Jurkat, Clone E6-1 (cell line): ENCODE measurements around the gene RGS6.
A peak's percentile ranks its signal among the peaks of the same experiment; 100 is the strongest.

Experiments
- DNase-seq: peaks from one replicate; pipeline ENCODE4 v3.0.0-alpha.2; 2011; ENCODE audit warnings: low read depth, low spot score
- H3K4me3 ChIP-seq: 2 replicates; pipeline ENCODE4 v1.5.1; 2011; ENCODE audit warnings: mild to moderate bottlenecking, low read length, control low read depth, moderate library complexity

RGS6 gene

DNA sequence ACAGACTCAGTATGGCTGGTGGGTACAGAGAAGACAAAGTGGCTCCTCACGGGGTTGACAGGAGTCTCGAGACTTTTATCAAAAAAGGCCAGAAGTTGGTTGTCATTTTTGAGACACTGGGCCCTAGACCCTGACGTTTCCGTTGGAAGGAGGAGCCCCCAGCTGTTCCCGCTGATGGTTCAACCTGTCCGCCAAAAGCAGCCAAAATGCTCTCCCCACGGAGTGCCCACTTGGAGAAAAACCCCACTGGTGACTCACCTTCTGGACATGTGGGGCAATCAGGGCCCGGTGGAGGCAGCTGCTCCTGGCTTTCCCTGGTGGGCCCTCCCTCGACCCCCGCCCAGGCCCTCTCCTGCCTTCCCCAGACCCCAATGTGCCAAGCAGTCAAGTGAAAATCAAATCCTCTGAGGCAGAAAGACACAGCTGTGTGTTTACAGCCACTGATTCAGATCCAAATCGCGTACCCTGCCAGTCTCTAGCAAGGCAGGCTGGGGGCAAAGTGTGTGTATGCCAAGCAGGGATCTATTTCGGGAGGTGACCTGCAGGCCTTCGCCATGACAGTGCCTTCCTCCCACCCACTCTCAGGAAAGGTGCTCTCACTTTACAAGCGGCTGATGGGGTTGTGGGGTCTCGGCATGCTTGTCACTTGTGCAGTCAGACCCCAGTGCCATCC lies 614.3 kb downstream of the RGS6 start:
- H3K4me3 ChIP-seq, result no peak overlapping the region
- no peak for DNase-seq

DNA sequence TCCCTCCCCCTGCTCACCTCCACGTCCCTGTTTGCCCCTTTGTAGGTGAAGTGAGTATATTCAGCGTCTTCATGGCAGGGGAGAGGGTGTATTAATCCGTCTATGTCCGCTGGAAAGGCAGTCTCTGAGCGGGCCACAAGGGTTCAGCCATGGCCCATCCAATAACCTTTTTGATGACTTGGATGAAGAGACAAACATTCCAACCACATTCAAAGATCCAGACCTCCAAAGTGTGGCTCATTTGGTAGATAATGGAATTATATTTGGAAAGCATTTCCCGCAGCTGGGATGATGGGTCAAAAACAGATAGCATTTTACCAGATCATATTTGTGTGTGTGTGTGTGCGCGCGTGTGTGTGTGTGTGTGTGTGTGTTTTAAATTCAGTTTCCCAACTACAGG lies 615.8 kb downstream of the RGS6 start:
- DNase-seq, result no peak

DNA sequence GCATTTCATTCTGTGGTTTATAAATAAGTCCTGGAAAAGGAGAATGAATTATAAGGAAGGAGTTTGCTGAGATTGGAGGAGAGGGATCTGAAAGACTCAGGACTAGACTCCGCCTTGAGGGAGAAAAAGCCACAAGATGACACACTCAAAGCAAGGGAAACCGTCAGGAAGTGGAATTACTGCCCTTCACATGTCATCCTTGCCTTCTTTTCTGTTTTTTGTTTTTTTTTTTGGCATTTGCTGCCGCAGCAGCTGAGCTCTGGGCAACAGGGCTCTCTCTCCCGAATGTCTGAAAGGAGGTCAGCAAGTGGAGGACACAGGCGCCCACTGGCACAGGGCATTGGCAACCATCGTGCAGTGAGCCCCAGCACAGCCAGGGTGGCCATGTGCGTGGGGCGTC lies 616.8 kb downstream of the RGS6 start:
- DNase-seq, result no peak
- no peak overlapping the region for H3K4me3 ChIP-seq

More for the DNA sequence above, 615.8 kb downstream of the RGS6 start:
- H3K4me3 ChIP-seq, result no peak overlapping the region

DNA sequence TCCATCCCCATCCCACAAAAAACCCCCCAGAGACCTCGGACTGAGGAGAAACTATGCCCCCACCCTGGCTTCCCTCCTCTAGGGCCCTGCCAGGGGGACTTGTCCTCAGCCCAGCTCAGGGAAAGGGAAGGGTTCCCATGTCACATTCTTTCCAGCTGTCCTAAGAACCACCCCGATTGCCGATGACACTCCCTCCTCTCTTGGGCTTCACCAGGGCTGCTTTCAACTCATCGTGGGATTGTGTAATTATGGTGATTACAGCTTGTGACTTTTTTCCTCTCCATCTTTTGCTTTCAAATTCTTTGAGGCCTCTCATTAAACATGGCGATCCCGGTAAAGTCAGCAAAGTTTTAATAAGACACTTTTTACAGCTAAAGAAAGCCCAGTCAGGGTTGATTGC lies 617.6 kb downstream of the RGS6 start:
- no peak for DNase-seq
- no peak overlapping the region for H3K4me3 ChIP-seq

DNA sequence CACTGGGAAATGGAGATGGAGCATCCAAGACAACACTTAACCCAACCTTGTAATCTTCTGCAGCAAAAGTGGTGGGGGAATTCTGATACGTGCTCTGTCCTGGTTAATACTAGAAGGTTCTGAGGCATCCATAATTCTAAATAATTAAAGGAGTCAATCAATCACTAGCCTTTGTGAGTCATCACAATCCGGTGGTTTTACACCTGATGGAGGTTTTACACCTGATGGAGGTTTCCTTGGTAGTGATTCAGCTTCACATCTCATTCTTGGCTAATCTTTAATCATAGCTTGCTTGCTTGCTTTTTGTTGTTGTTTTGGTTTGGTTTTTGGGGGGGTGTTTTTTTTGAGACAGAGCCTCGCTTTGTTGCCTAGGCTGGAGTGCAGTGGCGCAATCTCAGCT lies 618.3 kb downstream of the RGS6 start:
- no peak for DNase-seq
- no peak overlapping the region for H3K4me3 ChIP-seq

DNA sequence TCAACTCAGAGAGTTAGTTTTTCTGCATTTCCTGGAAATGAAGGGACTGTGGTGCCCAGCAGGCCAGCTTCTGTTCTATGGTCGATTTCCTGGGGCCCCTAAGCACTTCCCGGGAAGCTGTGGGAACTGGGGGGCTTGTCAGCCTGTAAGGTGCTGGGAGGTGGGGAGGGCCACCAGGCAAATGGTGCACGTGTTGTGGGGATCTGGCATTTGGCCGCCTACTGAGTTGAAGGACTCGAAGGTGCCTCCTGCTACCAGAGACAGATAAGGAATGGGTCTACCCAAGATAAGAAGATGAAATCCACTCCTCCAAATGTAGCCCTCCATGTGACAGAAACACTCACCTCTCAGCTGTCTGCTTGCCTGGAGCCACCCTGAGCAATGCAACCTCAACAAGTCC lies 620.0 kb downstream of the RGS6 start:
- no peak for DNase-seq
- no peak overlapping the region for H3K4me3 ChIP-seq

DNA sequence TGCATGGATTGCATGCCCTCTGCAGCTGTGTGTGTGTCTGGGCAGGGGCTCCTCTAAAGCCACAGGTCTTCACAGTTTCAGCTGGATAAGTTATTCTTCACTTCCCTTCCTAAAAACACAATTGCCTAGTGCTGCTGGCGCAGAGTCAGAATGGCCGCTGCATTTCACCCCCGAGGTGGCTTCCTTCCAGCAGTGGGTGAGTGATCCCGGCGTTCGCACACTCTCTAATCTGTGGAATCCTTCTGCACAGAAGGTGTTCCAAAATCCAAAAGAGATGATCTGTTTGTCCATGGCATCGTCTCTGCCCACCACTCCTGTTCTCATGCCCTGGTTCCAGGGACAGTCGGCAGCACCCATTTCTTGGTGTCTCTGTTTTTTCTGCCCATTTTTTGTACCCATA lies 620.9 kb downstream of the RGS6 start:
- no peak overlapping the region for H3K4me3 ChIP-seq
- no peak for DNase-seq

DNA sequence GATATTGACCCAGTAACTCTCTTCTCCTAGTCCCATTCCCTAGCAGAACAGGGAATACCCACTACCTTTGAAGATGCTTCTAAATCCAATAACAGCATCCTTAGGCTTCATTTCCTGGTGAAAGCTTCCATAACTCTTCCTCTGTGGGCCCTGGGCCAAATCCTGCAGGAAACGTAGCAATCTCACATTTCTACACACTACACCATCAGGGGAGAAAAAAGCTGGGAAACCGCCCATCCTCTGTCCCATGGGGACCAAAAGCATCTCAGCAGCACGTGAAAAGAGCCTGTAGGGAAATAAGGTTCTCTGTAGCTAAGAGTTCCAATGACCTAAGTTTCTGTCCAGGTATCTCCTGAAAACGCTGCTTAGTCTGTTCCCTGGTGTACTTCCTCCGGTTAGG lies 621.4 kb downstream of the RGS6 start:
- no peak for DNase-seq
- H3K4me3 ChIP-seq, result no peak overlapping the region

DNA sequence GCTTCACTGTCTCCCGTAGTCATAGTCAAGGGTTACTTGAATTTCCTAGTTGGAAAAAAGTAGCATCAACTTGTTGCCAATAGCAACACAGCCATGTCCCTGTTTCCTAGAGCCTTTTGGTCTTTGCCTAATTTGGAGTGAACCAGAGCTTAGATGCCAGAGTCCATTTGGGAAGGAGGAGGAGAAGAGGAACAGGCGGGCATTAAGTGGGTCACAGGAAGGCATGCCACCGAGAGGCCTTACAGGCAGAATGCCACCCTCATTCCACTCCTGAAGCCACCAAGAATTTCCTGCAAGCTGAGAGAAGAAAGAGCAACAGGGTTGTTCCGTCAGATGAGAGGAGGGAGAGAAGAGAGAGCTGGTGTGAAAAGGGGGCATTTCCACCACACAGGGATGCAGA lies 622.2 kb downstream of the RGS6 start:
- no peak for DNase-seq
- H3K4me3 ChIP-seq, result no peak overlapping the region

DNA sequence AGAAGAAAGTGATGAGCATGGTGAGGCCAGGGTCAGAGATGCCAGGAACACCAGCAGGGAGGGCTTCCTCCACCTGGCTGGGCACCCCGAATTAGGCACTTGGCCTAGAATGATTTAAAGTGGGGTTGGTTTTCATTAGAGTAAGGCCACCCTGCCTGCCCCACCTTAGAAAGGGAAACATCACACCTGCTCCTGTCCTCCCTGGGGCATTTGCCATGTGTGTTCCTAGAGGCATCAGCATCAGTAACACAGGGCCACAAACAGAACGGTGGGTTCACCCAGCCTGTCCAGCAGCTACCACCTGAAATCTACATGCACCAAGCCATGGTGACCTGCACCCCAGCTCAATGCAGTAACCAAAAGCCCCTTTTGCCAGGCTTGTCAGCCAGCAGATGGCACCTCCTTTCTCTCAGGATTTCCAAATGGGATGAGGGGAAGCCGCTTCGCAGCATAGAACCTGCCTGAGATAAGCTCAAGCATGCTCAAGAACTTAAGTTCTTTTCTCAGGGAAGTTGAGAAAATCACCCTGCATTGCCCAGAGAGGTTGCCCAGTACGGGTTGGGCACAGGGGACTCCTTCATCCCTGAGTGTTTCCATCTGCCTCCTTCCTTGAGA lies 622.9 kb downstream of the RGS6 start:
- no peak overlapping the region for H3K4me3 ChIP-seq
- DNase-seq, result no peak

DNA sequence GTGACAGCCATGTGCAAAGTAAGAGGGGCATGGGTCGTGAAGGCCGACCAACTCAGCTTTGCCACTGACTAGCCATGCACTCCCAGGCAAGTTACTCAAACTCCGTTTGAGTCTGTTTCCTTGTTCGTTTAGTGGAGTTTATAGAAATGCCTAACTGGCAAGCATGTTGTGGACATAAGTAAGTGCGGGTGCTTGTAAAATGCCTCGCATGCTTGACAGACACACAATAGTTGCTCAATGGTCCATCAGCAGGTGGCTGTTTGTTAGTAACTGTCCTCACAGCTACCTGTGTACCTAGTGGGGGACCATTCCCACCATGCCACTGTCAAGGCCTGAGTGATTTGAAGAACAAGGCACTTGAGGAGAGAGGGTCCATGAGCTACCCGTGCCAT lies 623.4 kb downstream of the RGS6 start:
- DNase-seq, result no peak
- H3K4me3 ChIP-seq, result no peak overlapping the region

DNA sequence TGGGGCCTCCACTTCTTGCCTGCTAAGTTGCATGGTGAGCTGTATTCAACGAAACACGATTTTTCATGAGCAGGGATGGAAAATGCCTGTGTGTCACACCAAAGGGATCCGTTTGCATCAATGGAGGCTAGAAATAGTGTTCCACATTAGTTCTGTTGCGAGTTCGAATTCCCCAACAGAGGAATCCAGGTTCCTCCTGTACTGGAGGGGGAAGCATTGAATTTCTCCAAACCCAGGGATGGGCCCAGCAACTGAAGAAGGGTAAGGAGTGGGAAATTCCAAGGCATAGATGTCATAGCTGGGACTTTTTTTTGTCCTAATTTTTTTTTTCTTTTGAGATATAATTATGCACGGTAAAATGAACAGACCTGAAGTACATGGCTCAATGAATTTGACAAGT lies 625.4 kb downstream of the RGS6 start:
- H3K4me3 ChIP-seq, result no peak overlapping the region
- DNase-seq, result no peak

DNA sequence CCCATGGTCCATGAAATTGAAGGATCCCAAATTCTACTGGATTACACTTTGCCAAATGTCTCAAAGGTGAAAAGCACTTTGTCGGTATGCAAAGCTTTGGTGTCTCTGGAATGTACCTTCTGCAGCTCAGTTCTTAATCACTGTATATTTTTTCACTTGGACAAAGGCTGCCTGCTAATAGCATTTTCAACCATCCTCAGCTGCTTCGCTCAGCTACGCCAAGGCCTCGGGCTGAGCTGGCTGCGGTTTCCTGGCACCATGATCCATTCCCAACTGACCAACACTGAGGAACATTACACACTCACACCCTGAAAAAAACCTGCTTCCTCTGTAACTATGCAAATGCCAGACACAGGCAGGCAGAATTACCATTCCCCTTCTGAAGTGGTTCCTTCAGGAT lies 626.5 kb downstream of the RGS6 start:
- no peak for DNase-seq
- no peak overlapping the region for H3K4me3 ChIP-seq

DNA sequence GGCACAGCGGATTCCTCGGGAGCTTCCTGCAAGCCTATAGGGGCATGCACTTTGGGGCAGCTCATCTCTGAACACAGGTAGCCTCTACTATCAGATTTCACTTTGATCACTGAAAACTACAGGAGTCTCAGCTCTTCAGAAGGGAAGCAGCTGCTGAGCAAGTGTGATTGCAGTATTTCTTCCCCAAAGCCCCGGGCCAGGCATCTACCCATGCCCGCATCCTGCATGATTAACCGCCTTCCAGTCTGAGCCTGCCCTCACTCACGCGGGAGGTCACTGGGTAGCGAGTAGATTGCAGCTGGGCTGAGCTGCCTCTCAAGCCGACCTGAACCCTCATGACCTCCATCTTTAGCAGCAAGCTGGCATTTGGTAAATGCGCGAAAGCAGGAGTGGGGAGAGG lies 627.0 kb downstream of the RGS6 start:
- DNase-seq, result peak; percentile 85
- H3K4me3 ChIP-seq, result no peak overlapping the region

DNA sequence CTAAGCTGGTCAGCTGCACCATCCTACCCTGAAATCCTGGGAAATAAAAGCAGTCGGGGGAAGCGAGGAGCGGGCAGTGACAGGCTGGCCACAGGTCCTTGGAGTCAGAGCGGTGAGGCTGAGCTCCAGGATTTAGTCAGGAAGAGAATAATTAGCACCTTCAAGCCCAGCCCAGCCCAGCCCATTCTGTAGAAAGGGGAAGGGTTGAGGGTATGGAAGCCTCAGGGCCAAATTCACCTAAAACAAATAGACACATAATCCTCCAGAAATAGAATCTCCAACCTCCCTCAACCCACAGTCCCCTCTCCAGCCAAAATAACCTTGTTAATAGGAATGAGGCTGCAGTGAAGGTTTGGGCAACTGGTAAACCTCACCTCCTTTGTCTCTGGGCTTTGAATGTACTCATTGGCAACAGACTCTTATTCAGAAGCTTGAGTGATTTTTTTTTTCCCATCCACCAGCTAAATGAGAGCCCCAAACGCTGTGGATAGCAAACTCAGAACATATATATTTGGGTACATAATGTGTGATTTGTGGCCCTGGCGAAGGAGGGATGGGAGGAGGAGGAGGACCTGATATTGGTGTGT lies 627.5 kb downstream of the RGS6 start:
- DNase-seq, result no peak
- no peak overlapping the region for H3K4me3 ChIP-seq

DNA sequence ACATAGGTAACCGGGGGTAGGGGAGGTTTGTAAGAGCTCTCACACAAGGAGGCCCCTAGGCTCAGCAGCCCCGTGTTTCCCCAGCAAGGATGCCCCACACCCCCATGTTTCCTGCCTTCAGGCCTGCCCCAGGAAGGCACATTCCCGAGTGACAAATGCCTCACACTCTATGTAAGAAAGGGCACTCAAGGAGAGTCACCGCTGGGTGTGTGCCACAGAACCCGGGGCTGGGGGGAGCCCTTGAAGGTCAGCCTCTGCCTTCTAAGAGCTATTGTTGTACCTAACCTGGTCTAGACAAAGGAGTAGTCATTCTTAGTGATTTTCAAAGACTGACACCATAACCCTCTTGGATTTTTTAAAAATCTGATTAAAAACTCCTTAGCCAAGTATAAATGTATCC lies 628.1 kb downstream of the RGS6 start:
- H3K4me3 ChIP-seq, result no peak overlapping the region
- DNase-seq, result no peak

DNA sequence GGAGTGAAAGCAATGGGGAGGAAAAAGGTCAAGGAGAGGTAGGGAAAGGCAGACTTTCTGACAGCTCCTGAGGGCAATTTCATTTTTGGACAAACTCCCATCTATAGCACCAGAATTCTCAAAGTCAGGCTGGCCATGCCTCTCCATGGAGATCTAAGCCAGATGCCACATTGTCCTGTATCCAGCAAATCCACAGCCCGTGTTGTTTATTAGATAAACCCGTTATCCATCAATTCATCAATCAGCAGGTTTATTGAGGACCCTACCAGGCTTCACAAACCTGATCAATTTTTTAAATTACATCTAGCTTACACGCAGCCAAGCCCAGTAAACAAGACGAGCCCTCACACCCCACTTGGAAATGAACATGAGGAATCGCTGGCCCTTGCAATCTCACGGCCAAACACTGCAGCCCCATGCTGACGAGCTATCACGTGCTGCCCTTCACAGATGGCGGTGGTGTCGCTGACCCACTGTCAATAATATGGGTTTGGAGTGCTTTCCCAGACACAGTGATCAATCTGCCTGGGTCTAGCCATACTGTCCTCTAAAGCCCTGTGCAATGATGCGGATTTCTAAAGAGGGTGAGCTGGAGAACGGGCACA lies 628.8 kb downstream of the RGS6 start:
- H3K4me3 ChIP-seq, result no peak overlapping the region
- DNase-seq, result no peak

DNA sequence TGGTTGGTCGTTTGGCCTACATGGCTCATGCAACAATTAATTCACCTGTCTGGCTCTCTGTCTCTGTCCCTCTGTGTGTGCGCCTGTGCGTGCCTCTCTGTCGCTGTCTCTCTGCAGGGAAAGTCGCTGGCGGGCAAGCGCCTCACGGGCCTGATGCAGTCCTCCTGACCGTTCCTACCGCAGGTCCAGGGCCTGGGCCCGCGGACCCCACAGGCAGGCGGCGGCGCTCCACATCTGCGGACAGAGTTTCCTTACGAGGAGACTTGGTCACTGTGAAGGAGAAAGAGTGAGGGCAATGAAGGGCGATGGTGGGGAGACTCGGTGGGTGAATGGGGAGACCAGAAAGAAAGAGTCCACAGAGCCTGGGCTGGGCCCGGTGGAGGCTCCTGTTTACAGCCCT lies 630.1 kb downstream of the RGS6 start:
- no peak overlapping the region for H3K4me3 ChIP-seq
- no peak for DNase-seq

DNA sequence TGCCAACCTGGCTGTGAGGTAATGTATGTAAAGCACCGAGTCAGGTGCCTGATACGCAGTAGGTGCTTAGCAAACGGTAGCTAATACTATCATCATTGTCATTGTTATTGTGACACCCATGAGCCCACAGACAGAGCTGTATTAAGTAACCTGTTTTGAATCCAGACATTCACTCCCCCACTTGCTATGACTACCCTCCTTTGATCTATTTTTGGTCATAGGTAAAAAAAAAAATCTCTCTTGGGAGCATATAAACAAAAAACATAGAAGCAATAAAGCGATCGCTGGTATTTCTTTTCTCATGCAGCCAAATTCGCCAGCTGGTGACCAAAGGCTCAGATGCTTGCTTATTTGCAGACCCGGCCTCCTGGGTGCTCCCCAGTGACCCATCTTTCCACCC lies 631.4 kb downstream of the RGS6 start:
- no peak overlapping the region for H3K4me3 ChIP-seq
- no peak for DNase-seq

DNA sequence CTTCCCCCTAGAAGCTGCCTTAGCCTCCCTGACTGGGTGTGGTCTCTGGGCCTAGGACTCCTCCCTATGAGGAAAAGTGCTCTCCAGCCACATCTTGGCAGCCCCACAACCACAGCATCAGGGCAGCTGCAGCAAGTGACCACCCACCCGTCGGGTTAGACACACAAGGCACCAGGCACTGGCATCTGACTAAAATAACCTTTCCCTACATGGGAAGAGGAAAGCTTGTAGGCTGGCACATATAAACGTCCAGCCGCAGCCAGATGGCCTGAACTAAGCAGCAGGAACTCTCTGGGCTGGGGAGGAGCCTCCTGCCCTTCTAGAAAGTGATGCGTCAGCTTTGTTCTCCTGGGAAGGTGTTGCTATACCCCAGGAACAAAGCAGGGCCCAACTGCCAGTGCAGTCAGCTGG lies 632.9 kb downstream of the RGS6 start:
- H3K4me3 ChIP-seq, result no peak overlapping the region
- DNase-seq, result no peak

DNA sequence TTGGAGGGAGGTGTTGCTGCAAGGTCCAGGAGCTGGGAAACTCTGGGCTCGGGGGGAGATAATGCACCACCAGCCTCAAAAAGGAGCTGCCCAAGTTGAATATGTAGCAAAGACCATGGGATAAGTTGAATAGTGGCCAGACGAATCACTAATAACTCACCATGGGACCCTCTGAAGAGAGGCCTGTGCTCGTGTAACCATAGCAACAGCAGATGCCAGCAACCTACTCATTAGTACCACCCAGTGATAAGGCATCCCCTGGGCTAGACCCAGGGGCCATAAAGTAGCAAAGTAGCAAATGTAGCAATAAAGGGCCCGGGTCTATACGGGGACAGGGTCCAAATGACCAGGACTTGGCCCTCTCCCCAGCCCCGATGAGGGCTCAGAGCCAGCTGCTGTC lies 633.7 kb downstream of the RGS6 start:
- DNase-seq, result no peak
- H3K4me3 ChIP-seq, result no peak overlapping the region
